ENCODE data around the gene HLA-DQA1.

The HLA-DQA1 gene

GRCh38 chr6:32659856-32660595 is 22.8 kb downstream of the HLA-DQA1 start:
- TF ChIP-seq CTCF (IDR thresholded peaks at IDR 0.05; ENCODE audit: unreplicated experiment in 3 of 3), result no peak
- H3K36me3 Mint-ChIP-seq (ENCODE audit: low read depth), result no peaks in the 10 kb centered on the region

GRCh38 chr6:32662099-32662498 is 24.9 kb downstream of the HLA-DQA1 start:
- Mint-ChIP-seq H3K9me3 (no peaks in the 10 kb centered on the region), H3K4me1 (peaks cover 22% of the 10 kb centered on the region), H3K27me3 (ENCODE audit: low read depth) (peaks cover 51% of the 10 kb centered on the region), H3K27ac (no peak overlapping the region), H3K36me3 (ENCODE audit: low read depth) (no peaks in the 10 kb centered on the region), H3K4me3 (no peak overlapping the region)
- TF ChIP-seq CTCF (IDR thresholded peaks at IDR 0.05; ENCODE audit: unreplicated experiment in 3 of 3), result no peak

More at GRCh38 chr6:32659856-32660595, 22.8 kb downstream of the HLA-DQA1 start:
- peaks cover 38% of the 10 kb centered on the region for H3K27me3 Mint-ChIP-seq (ENCODE audit: low read depth)
- H3K27ac Mint-ChIP-seq, result no peak overlapping the region
- peaks cover 6% of the 10 kb centered on the region for H3K4me1 Mint-ChIP-seq
- H3K9me3 Mint-ChIP-seq, result peaks cover 9% of the 10 kb centered on the region
- no peak overlapping the region for H3K4me3 Mint-ChIP-seq

GRCh38 chr6:32662836-32663235 is 25.6 kb downstream of the HLA-DQA1 start:
- TF ChIP-seq CTCF (IDR thresholded peaks at IDR 0.05; ENCODE audit: unreplicated experiment in 3 of 3), result no peak
- H3K27me3 Mint-ChIP-seq (ENCODE audit: low read depth), result peaks cover 56% of the 10 kb centered on the region
- no peak overlapping the region for H3K27ac Mint-ChIP-seq
- no peak overlapping the region for H3K4me3 Mint-ChIP-seq
- no peaks in the 10 kb centered on the region for H3K36me3 Mint-ChIP-seq (ENCODE audit: low read depth)
- no peaks in the 10 kb centered on the region for H3K9me3 Mint-ChIP-seq
- peaks cover 22% of the 10 kb centered on the region for H3K4me1 Mint-ChIP-seq

- no peak for TF ChIP-seq CTCF (IDR thresholded peaks at IDR 0.05; ENCODE audit: unreplicated experiment in 3 of 3)
Measured at GRCh38 chr6:32664354-32664753, 27.1 kb downstream of the HLA-DQA1 start.

GRCh38 chr6:32664827-32665362 is 27.7 kb downstream of the HLA-DQA1 start:
- Mint-ChIP-seq H3K36me3 (ENCODE audit: low read depth) (no peaks in the 10 kb centered on the region), H3K9me3 (no peaks in the 10 kb centered on the region), H3K4me3 (peak overlapping the region; percentile 72 to 77 (median 76)), H3K27ac (no peak overlapping the region), H3K27me3 (ENCODE audit: low read depth) (peaks cover 74% of the 10 kb centered on the region), H3K4me1 (peaks cover 20% of the 10 kb centered on the region)
- no peak for TF ChIP-seq CTCF (IDR thresholded peaks at IDR 0.05; ENCODE audit: unreplicated experiment in 3 of 3)

More at GRCh38 chr6:32664354-32664753, 27.1 kb downstream of the HLA-DQA1 start:
- H3K4me1 Mint-ChIP-seq, result peaks cover 22% of the 10 kb centered on the region
- no peaks in the 10 kb centered on the region for H3K9me3 Mint-ChIP-seq
- H3K27ac Mint-ChIP-seq, result no peak overlapping the region
- no peaks in the 10 kb centered on the region for H3K36me3 Mint-ChIP-seq (ENCODE audit: low read depth)
- H3K4me3 Mint-ChIP-seq, result peak overlapping the region; percentile 8 to 68 (median 64)
- peaks cover 71% of the 10 kb centered on the region for H3K27me3 Mint-ChIP-seq (ENCODE audit: low read depth)

Data from nephron (organoid).